GM18873 (cell line): ENCODE data around the gene CTAGE1.
"Not testable (repeated sequence)": the region's sequence is repeated elsewhere in the genome, so short reads cannot be mapped to it uniquely, and the experiment has no call there.

ENCODE experiments used
- ATAC-seq: cut with Tn5 transposase; IDR thresholded peaks from one replicate; pipeline ENCODE4 v1.9.1; 2021; ENCODE audit warnings: mild to moderate bottlenecking, moderate library complexity, moderate number of reproducible peaks; ENCODE audit not compliant: unreplicated experiment, low FRiP score

CTAGE1 gene

GRCh38 chr18:22417496-22418188, at the start of gene CTAGE1:
TSS of gene CTAGE1 (minus strand) at chr18:22417915. CDS start at chr18:22417811, 104 bp downstream.
- ATAC-seq, result no peak

- ATAC-seq, result no peak
Measured at GRCh38 chr18:22466608-22467395, 49.1 kb upstream of the CTAGE1 start.

- no peak for ATAC-seq
Measured at GRCh38 chr18:22465859-22466457, 48.2 kb upstream of the CTAGE1 start.

- ATAC-seq, result no peak
Measured at GRCh38 chr18:22463076-22463475, 45.4 kb upstream of the CTAGE1 start.

- no peak for ATAC-seq
Measured at GRCh38 chr18:22459491-22459890, 41.8 kb upstream of the CTAGE1 start.

- ATAC-seq, result no peak
Measured at GRCh38 chr18:22457524-22457923, 39.8 kb upstream of the CTAGE1 start.

GRCh38 chr18:22456547-22456946, 38.8 kb upstream of the CTAGE1 start:
- ATAC-seq, result no peak

GRCh38 chr18:22456116-22456480, 38.4 kb upstream of the CTAGE1 start:
- no peak for ATAC-seq

- no peak for ATAC-seq
Measured at GRCh38 chr18:22455425-22456115, 37.9 kb upstream of the CTAGE1 start.

GRCh38 chr18:22453315-22453714, 35.6 kb upstream of the CTAGE1 start:
- ATAC-seq, result no peak

GRCh38 chr18:22452226-22452668, 34.5 kb upstream of the CTAGE1 start:
- no peak for ATAC-seq

GRCh38 chr18:22451796-22452195, 34.1 kb upstream of the CTAGE1 start:
- no peak for ATAC-seq

- not testable (repeated sequence) for ATAC-seq
Measured at GRCh38 chr18:22450766-22451165, 33.1 kb upstream of the CTAGE1 start.

- ATAC-seq, result not testable (repeated sequence)
Measured at GRCh38 chr18:22450318-22450717, 32.6 kb upstream of the CTAGE1 start.

- not testable (repeated sequence) for ATAC-seq
Measured at GRCh38 chr18:22449753-22450152, 32.0 kb upstream of the CTAGE1 start.

- ATAC-seq, result no peak
Measured at GRCh38 chr18:22448238-22448637, 30.5 kb upstream of the CTAGE1 start.

- no peak for ATAC-seq
Measured at GRCh38 chr18:22447792-22448191, 30.1 kb upstream of the CTAGE1 start.

- ATAC-seq, result no peak
Measured at GRCh38 chr18:22446911-22447310, 29.2 kb upstream of the CTAGE1 start.

GRCh38 chr18:22446325-22446724, 28.6 kb upstream of the CTAGE1 start:
- ATAC-seq, result no peak

GRCh38 chr18:22441638-22442037, 23.9 kb upstream of the CTAGE1 start:
- no peak for ATAC-seq

GRCh38 chr18:22439447-22439846, 21.7 kb upstream of the CTAGE1 start:
- no peak for ATAC-seq
